Natural killer cell (primary cell): ENCODE data around the gene MTA3. TPM values are rescaled to one million over a fixed set of nuclear protein-coding genes. Genes with fewer than 3 reads are reported as not detected.

ENCODE experiments used
- total RNA-seq, 4 donors: library from RNA; stranded (reverse); fragments of 120-200 nt in 1 of 4; gene quantifications; one replicate each; pipeline versions ENCODE4 v1.2.3 to v1.2.4, GENCODE V29; 2013 to 2022

MTA3 gene
- total RNA-seq, 3 donors from 2014 or later (not counting 1 experiment from before 2014, with no cell fraction given), result 19.4 to 25.0 (median 21.5) TPM

Other genes starting within 250 kb of the MTA3 start
- gene COX7A2L, start 207.4 kb upstream of the MTA3 start, total RNA-seq, result 10 to 100 TPM; 45.8 to 59.1 (median 58.1) TPM
- gene KCNG3, start 74.7 kb upstream of the MTA3 start, total RNA-seq, result not detected
- gene OXER1, start 195.5 kb downstream of the MTA3 start, total RNA-seq, result 1 to 10 TPM in 1 of 3 donors, under 1 TPM in 2; 0.19 to 2.7 (median 0.41) TPM
- 1 to 10 TPM in 1 of 3 donors, under 1 TPM in 2; 0.35 to 1.3 (median 0.68) TPM for gene HAAO, start 224.0 kb downstream of the MTA3 start, total RNA-seq